SK-N-SH (cell line): ENCODE data around the gene NCOA5.

Source experiments
- CTCF ChIP-seq: fragments of 200-600 bp; sonication (generic); IDR thresholded peaks from 2 replicates; pipeline ENCODE4 v1.6.1; 2017; ENCODE audit warnings: antibody characterized with exemption, mild to moderate bottlenecking, moderate library complexity
- EZH2phosphoT487 ChIP-seq: fragments of 200-600 bp; sonication (generic); IDR thresholded peaks from 2 replicates; pipeline ENCODE4 v1.6.1; 2017; ENCODE audit warnings: low read depth, mixed run types, mild to moderate bottlenecking, antibody characterized with exemption, moderate library complexity, borderline replicate concordance
- FOXM1 ChIP-seq: IDR thresholded peaks from 2 replicates; pipeline ENCODE4 v1.4.0; 2012; ENCODE audit warnings: low read depth, mild to moderate bottlenecking
- GABPA ChIP-seq: IDR thresholded peaks from 2 replicates; pipeline ENCODE4 v1.4.0; 2012; ENCODE audit warnings: low read depth, mild to moderate bottlenecking
- NFIC ChIP-seq: IDR thresholded peaks from 2 replicates; pipeline ENCODE4 v1.4.0; 2012; ENCODE audit warnings: borderline replicate concordance
- NRF1 ChIP-seq: IDR thresholded peaks from 2 replicates; pipeline ENCODE4 v1.6.1; 2012; ENCODE audit warnings: low read depth, mild to moderate bottlenecking, low read length
- POLR2AphosphoS5 ChIP-seq: IDR thresholded peaks from 2 replicates; pipeline ENCODE4 v1.6.1; 2012; ENCODE audit warnings: low read depth, low read length
- RAD21 ChIP-seq: IDR thresholded peaks from 2 replicates; pipeline ENCODE4 v1.6.1; 2012; ENCODE audit warnings: mild to moderate bottlenecking, low read length
- RXRA ChIP-seq: IDR thresholded peaks from 2 replicates; pipeline ENCODE4 v1.4.0; 2012; ENCODE audit warnings: low read depth, mild to moderate bottlenecking, borderline replicate concordance
- SIN3A ChIP-seq: IDR thresholded peaks from 2 replicates; pipeline ENCODE4 v1.6.1; 2012; ENCODE audit warnings: low read depth, mild to moderate bottlenecking, low read length, moderate library complexity, borderline replicate concordance
- YY1 ChIP-seq: IDR thresholded peaks from 2 replicates; pipeline ENCODE4 v1.4.0; 2012; ENCODE audit warnings: low read depth, mild to moderate bottlenecking

GRCh38 chr20:46054606-46055005 is 35.2 kb downstream of the NCOA5 start:
- TF ChIP-seq CTCF = no peak
- no peak for TF ChIP-seq NRF1
- TF ChIP-seq SIN3A = no peak
- no peak for TF ChIP-seq POLR2AphosphoS5
- no peak for TF ChIP-seq FOXM1
- TF ChIP-seq GABPA = no peak
- no peak for TF ChIP-seq RXRA
- TF ChIP-seq EZH2phosphoT487 = no peak
- no peak for TF ChIP-seq NFIC
- no peak for TF ChIP-seq RAD21
- TF ChIP-seq YY1 = no peak
